Measurements from ENCODE around the gene LDHB.

- TF ChIP-seq EP300 (IDR thresholded peaks at IDR 0.05) (no peak), CTCF (IDR thresholded peaks at IDR 0.05) (peak; percentile 64 to 75 (median 67)), POLR2AphosphoS5 (IDR thresholded peaks at IDR 0.05) (no peak)
Measured at GRCh38 chr12:21697904-21698630, 40.4 kb upstream of the LDHB start.

Measured in gastroesophageal sphincter (tissue), 3 donors.